Measurements from ENCODE around the gene PRRC2B. TPM values are rescaled to one million over a fixed set of nuclear protein-coding genes. Genes with fewer than 3 reads are reported as not detected.
"Not testable (repeated sequence)": the region's sequence is repeated elsewhere in the genome, so short reads cannot be mapped to it uniquely, and the experiment has no call there.

Gene PRRC2B
- total RNA-seq, 1 experiment from 2014 or later: 48.4 TPM

DNA sequence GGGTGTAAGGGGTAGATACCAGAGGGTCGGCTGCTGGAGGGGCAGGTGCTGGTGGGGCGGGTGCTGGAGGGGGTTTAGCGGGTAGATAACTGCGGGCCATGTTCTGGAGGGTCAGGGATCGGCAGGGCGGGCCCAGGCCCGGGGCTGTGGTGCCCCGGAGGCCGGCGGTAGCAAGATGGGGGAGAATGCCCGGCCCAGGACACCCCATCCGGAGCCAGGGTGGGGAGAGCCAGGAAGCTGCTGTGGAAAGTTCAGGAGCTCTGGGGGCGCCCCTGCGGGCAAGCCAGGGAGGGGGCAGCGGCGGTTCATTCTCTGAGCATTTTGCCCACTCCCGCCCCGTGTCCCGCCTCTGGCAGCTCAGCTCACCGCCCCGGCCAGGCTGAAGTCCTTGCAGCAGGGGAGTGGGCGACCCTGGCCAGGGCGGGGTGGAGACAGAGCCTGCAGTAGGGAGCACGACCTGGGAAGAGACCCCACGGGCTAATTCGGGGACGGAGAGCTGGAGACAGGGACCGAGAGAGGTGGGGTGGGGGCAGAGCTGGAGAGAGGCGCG lies 152.0 kb downstream of the PRRC2B start:
- in situ Hi-C loops (cut with HindIII; ENCODE audit: low sequenced_read_pairs): no loop called here
- DNase-seq (ENCODE audit: low spot score): no peak

DNA sequence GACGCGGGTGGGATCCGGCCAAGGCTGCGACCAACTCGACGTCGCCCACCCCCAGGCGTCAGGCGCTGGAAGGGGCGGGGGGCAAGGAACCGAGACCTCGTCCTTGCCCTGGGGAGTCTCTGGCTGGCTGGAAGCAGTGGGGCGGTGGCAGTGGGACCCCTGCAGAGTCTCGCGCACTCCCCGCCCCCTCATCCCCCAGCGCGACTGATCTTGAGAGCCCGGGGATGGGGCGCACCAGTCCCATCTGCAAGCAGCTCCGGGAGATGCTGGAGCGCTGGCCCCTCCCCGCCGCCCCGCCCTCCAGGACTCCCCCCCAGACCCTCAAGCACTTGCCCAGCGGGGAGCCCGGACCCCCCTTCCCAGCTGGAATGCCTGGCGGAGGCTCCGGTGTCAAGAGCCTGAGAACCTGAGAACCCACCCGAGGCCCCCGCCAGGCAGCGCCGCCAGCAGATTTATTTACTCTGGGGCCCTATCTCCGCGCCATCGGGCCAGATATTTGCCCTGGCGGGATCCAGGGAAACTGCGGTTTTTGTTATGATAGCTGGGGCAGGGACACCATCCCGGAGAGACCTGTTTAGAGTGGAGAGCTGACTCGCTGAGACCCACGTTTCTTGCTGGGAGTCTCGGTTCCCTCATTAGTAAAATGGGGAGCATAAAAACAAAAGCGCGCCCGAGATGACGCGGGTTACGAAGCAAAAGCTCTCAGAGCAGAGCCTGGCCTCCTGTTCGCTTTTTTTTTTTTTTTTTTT lies 152.6 kb downstream of the PRRC2B start:
- in situ Hi-C loops (cut with HindIII; ENCODE audit: low sequenced_read_pairs): no loop called here
- DNase-seq (ENCODE audit: low spot score): no peak

GRCh38 chr9:131549186-131549585 lies 155.3 kb downstream of the PRRC2B start:
- DNase-seq (ENCODE audit: low spot score); in situ Hi-C loops (cut with HindIII; ENCODE audit: low sequenced_read_pairs): not testable (repeated sequence)

Other genes with a start within 250 kb of the PRRC2B start
- gene FAM78A, start 117.6 kb upstream of the PRRC2B start, total RNA-seq (2014; rRNA removed; shearing (Covaris generic)): 4.4 and 7.4 TPM in 2 replicates
- 6.4 and 8.2 TPM in 2 replicates for gene PLPP7, start 104.4 kb upstream of the PRRC2B start, total RNA-seq (2014; rRNA removed; shearing (Covaris generic))
- 19.4 and 36.5 TPM in 2 replicates for gene POMT1, start 108.8 kb downstream of the PRRC2B start, total RNA-seq (2014; rRNA removed; shearing (Covaris generic))
- gene UCK1, start 137.2 kb downstream of the PRRC2B start, total RNA-seq (2014; rRNA removed; shearing (Covaris generic)): 43.4 and 45.8 TPM in 2 replicates
- gene PRRT1B, start 151.4 kb downstream of the PRRC2B start, total RNA-seq (2014; rRNA removed; shearing (Covaris generic)): not detected in 2 replicates